ENCODE results near the gene RPS28.
A peak's percentile ranks its signal among the peaks of the same experiment; 100 is the strongest.

The RPS28 gene

GRCh38 chr19:8321986-8322637 lies 816 bp downstream of the RPS28 start:
- in situ Hi-C loops (cut with HindIII; ENCODE audit: low sequenced_read_pairs): no loop called here
- no peak for TF ChIP-seq CTCF (IDR thresholded peaks at IDR 0.05; ENCODE audit: low read depth, low read length, missing control alignments)
- DNase-seq (ENCODE audit: low read depth): no peak
- H3K4me3 ChIP-seq (ENCODE audit: low read depth, low read length): peak overlapping the region; percentile 100

- H3K4me3 ChIP-seq (ENCODE audit: low read depth, low read length): peak overlapping the region; percentile 100
- no peak for DNase-seq (ENCODE audit: low read depth)
- no peak for TF ChIP-seq CTCF (IDR thresholded peaks at IDR 0.05; ENCODE audit: low read depth, low read length, missing control alignments)
- in situ Hi-C loops (cut with HindIII; ENCODE audit: low sequenced_read_pairs): no loop called here
Observed at GRCh38 chr19:8322638-8322997, 1.3 kb downstream of the RPS28 start.

- DNase-seq (ENCODE audit: low read depth): no peak
- no peak for TF ChIP-seq CTCF (IDR thresholded peaks at IDR 0.05; ENCODE audit: low read depth, low read length, missing control alignments)
- H3K4me3 ChIP-seq (ENCODE audit: low read depth, low read length): no peak overlapping the region
- in situ Hi-C loops (cut with HindIII; ENCODE audit: low sequenced_read_pairs): no loop called here
Observed at GRCh38 chr19:8323781-8324185, 2.5 kb downstream of the RPS28 start.

- DNase-seq (ENCODE audit: low read depth): no peak
- H3K4me3 ChIP-seq (ENCODE audit: low read depth, low read length): no peak overlapping the region
- in situ Hi-C loops (cut with HindIII; ENCODE audit: low sequenced_read_pairs): no loop called here
- no peak for TF ChIP-seq CTCF (IDR thresholded peaks at IDR 0.05; ENCODE audit: low read depth, low read length, missing control alignments)
Observed at GRCh38 chr19:8324186-8325050, 3.1 kb downstream of the RPS28 start.

GRCh38 chr19:8325454-8325853 lies 4.2 kb downstream of the RPS28 start:
- in situ Hi-C loops (cut with HindIII; ENCODE audit: low sequenced_read_pairs): no loop called here
- no peak for TF ChIP-seq CTCF (IDR thresholded peaks at IDR 0.05; ENCODE audit: low read depth, low read length, missing control alignments)
- DNase-seq (ENCODE audit: low read depth): no peak
- H3K4me3 ChIP-seq (ENCODE audit: low read depth, low read length): no peak overlapping the region

- no peak for DNase-seq (ENCODE audit: low read depth)
- in situ Hi-C loops (cut with HindIII; ENCODE audit: low sequenced_read_pairs): no loop called here
- TF ChIP-seq CTCF (IDR thresholded peaks at IDR 0.05; ENCODE audit: low read depth, low read length, missing control alignments): no peak
- no peak overlapping the region for H3K4me3 ChIP-seq (ENCODE audit: low read depth, low read length)
Observed at GRCh38 chr19:8329996-8330395, 8.7 kb downstream of the RPS28 start.
